Measurements from ENCODE around the gene SNRNP70.

The SNRNP70 gene

GRCh38 chr19:49151267-49152118 is 66.2 kb downstream of the SNRNP70 start:
- no peak for TF ChIP-seq CTCF (IDR thresholded peaks at IDR 0.05)

- no peak for TF ChIP-seq CTCF (IDR thresholded peaks at IDR 0.05)
These were observed 66.9 kb downstream of the SNRNP70 start for GRCh38 chr19:49152119-49152550.

- TF ChIP-seq CTCF (IDR thresholded peaks at IDR 0.05): no peak
These were observed 68.0 kb downstream of the SNRNP70 start for GRCh38 chr19:49153167-49153809.

GRCh38 chr19:49154279-49154678 is 69.0 kb downstream of the SNRNP70 start:
- no peak for TF ChIP-seq CTCF (IDR thresholded peaks at IDR 0.05)

- no peak for TF ChIP-seq CTCF (IDR thresholded peaks at IDR 0.05)
These were observed 70.0 kb downstream of the SNRNP70 start, which contains the start of gene HRC for GRCh38 chr19:49155005-49155819. Gene HRC, minus strand, starts transcription at chr19:49155396. Its CDS starts 159 bp downstream, at chr19:49155237.

GRCh38 chr19:49155820-49156346 is 70.6 kb downstream of the SNRNP70 start:
- no peak for TF ChIP-seq CTCF (IDR thresholded peaks at IDR 0.05)
